H1 (cell line): Measurements from ENCODE around the gene RABEP2. TPM values are rescaled to one million over a fixed set of nuclear protein-coding genes. Genes with fewer than 3 reads are reported as not detected.

Experiments used
- CTCF ChIA-PET: fragments of 300-600 bp; sonication (Branson Sonifier 250); formaldehyde crosslinking; loops from one replicate; lab custom pipeline; 2021; ENCODE audit not compliant: partially characterized antibody; lab: Charles Lee
- POLR2A ChIA-PET: fragments of 300-600 bp; sonication (Branson Sonifier 250); formaldehyde crosslinking; loops from one replicate; lab custom pipeline; 2021; ENCODE audit warnings: inconsistent platforms; ENCODE audit not compliant: partially characterized antibody; lab: Charles Lee
- DNase-seq, 2 experiments: peaks; one replicate each; pipeline versions ENCODE4 v3.0.0 to v3.0.0-alpha.2; 2010 to 2022; ENCODE audit warnings: low spot score in 2 of 2, low read depth in 1 of 2, mixed read lengths in 1 of 2
- FAIRE-seq: peaks from 2 replicates; lab custom pipeline; 2011; peaks lifted over from hg19 to GRCh38; lab: Jason Lieb, UNC
- H2AFZ ChIP-seq: 2 replicates; pipeline ENCODE4 v1.8.1; 2012; ENCODE audit warnings: low read length, inconsistent platforms
- H2AK5ac ChIP-seq: 2 replicates; pipeline ENCODE4 v1.6.1; 2013; ENCODE audit warnings: low read depth, low read length
- H2BK120ac ChIP-seq: replicated peaks from 2 replicates; pipeline ENCODE3; 2013; ENCODE audit warnings: low read depth, low read length, inconsistent platforms
- H2BK12ac ChIP-seq: 2 replicates; pipeline ENCODE4 v1.6.1; 2013; ENCODE audit warnings: low read depth, low read length
- H2BK15ac ChIP-seq: 2 replicates; pipeline ENCODE4 v1.6.1; 2013; ENCODE audit warnings: low read length
- H2BK20ac ChIP-seq: 2 replicates; pipeline ENCODE4 v1.6.1; 2013; ENCODE audit warnings: low read length
- H2BK5ac ChIP-seq: 2 replicates; pipeline ENCODE4 v1.6.1; 2013; ENCODE audit warnings: low read depth, low read length
- H3K14ac ChIP-seq: 2 replicates; pipeline ENCODE4 v1.6.1; 2013; ENCODE audit warnings: inconsistent platforms; ENCODE audit not compliant: insufficient read length
- H3K18ac ChIP-seq: 2 replicates; pipeline ENCODE4 v1.6.1; 2013; ENCODE audit warnings: low read length; ENCODE audit errors: extremely low read depth
- H3K23ac ChIP-seq: 2 replicates; pipeline ENCODE4 v1.6.1; 2013; ENCODE audit warnings: inconsistent platforms; ENCODE audit not compliant: insufficient read length
- H3K23me2 ChIP-seq: 2 replicates; pipeline ENCODE4 v1.6.1; 2013; ENCODE audit warnings: low read depth, low read length
- H3K27ac ChIP-seq: 2 replicates; pipeline ENCODE4 v1.6.1; 2011; ENCODE audit warnings: low read depth, low read length, inconsistent platforms
- H3K27me3 ChIP-seq, 4 experiments: replicated peaks in 1 of 4; 1 replicate in 1 of 4; 2 replicates in 3 of 4; pipeline versions ENCODE4 v1.6.1 to v1.8.1; 2011 to 2013; ENCODE audit warnings: low read length in 3 of 4, mild to moderate bottlenecking in 3 of 4, inconsistent platforms in 2 of 4, mixed read lengths in 2 of 4, moderate library complexity in 1 of 4; ENCODE audit not compliant: control insufficient read depth in 3 of 4, insufficient read depth in 3 of 4; ENCODE audit errors: extremely low read depth in 1 of 4
- H3K36me3 ChIP-seq, 4 experiments: 2 replicates each; pipeline versions ENCODE4 v1.6.1 to v1.8.1; 2011 to 2013; ENCODE audit warnings: mild to moderate bottlenecking in 4 of 4, low read length in 3 of 4, moderate library complexity in 2 of 4, control low read depth in 1 of 4, inconsistent platforms in 1 of 4; ENCODE audit not compliant: insufficient read depth in 4 of 4, control insufficient read depth in 2 of 4
- H3K4ac ChIP-seq: replicated peaks from 2 replicates; pipeline ENCODE3; 2013; ENCODE audit warnings: low read length, low read depth, mixed read lengths, inconsistent platforms; ENCODE audit not compliant: insufficient read length
- H3K4me1 ChIP-seq, 4 experiments: replicated peaks in 1 of 4; 1 replicate in 1 of 4; 2 replicates in 3 of 4; pipeline versions ENCODE4 v1.6.1 to v1.8.1; 2011 to 2013; ENCODE audit warnings: low read length in 3 of 4, inconsistent platforms in 2 of 4, mixed read lengths in 1 of 4; ENCODE audit not compliant: insufficient read depth in 4 of 4, control insufficient read depth in 3 of 4
- H3K4me2 ChIP-seq, 2 experiments: 2 replicates each; pipeline versions ENCODE4 v1.6.1 to v1.8.1; 2011 to 2013; ENCODE audit warnings: low read depth in 2 of 2, low read length in 2 of 2, control low read depth in 1 of 2, inconsistent platforms in 1 of 2, mild to moderate bottlenecking in 1 of 2; ENCODE audit not compliant: insufficient read depth in 1 of 2
- H3K4me3 ChIP-seq, 4 experiments: fragments of 200-600, 300-600 bp in 1 of 4; sonication (generic), shearing (Covaris generic), sonication (Bioruptor Twin) in 1 of 4; 2 replicates each; pipeline versions ENCODE4 v1.5.1 to v1.8.1; 2011 to 2016; ENCODE audit warnings: low read length in 4 of 4, low read depth in 3 of 4, control low read depth in 2 of 4, inconsistent platforms in 2 of 4, mild to moderate bottlenecking in 2 of 4, mixed read lengths in 1 of 4, moderate library complexity in 1 of 4; ENCODE audit not compliant: insufficient read depth in 2 of 4; ENCODE audit errors: extremely low read depth in 1 of 4
- H3K56ac ChIP-seq: replicated peaks from 2 replicates; pipeline ENCODE3; 2013; ENCODE audit warnings: low read depth, mild to moderate bottlenecking, mixed read lengths, low read length, inconsistent platforms; ENCODE audit not compliant: insufficient read length
- H3K79me1 ChIP-seq: 2 replicates; pipeline ENCODE4 v1.6.1; 2013; ENCODE audit warnings: low read depth, low read length, control low read depth
- H3K79me2 ChIP-seq, 2 experiments: 2 replicates each; pipeline versions ENCODE4 v1.6.1 to v1.8.1; 2012 to 2013; ENCODE audit warnings: low read length in 2 of 2, mild to moderate bottlenecking in 2 of 2, inconsistent platforms in 1 of 2; ENCODE audit not compliant: insufficient read depth in 2 of 2, control insufficient read depth in 1 of 2
- H3K9ac ChIP-seq, 4 experiments: replicated peaks in 1 of 4; 1 replicate in 1 of 4; 2 replicates in 3 of 4; pipeline versions ENCODE4 v1.6.1 to v1.8.1; 2011 to 2013; ENCODE audit warnings: low read depth in 3 of 4, low read length in 3 of 4, control low read depth in 2 of 4, mild to moderate bottlenecking in 2 of 4, moderate library complexity in 2 of 4, inconsistent platforms in 1 of 4; ENCODE audit errors: extremely low read depth in 1 of 4
- H3K9me3 ChIP-seq, 2 experiments: 2 replicates each; pipeline versions ENCODE4 v1.6.1 to v1.8.1; 2012 to 2013; ENCODE audit warnings: mild to moderate bottlenecking in 2 of 2, moderate library complexity in 2 of 2, control low read depth in 1 of 2, inconsistent platforms in 1 of 2, low read depth in 1 of 2, low read length in 1 of 2, mixed read lengths in 1 of 2; ENCODE audit not compliant: insufficient read depth in 2 of 2
- H4K20me1 ChIP-seq, 2 experiments: replicated peaks in 1 of 2; 2 replicates each; pipeline versions ENCODE3 to v1.8.1; 2011 to 2013; ENCODE audit warnings: inconsistent platforms in 2 of 2, low read length in 2 of 2, mild to moderate bottlenecking in 1 of 2; ENCODE audit not compliant: insufficient read depth in 2 of 2, control insufficient read depth in 1 of 2
- H4K5ac ChIP-seq: 2 replicates; pipeline ENCODE4 v1.6.1; 2013; ENCODE audit warnings: low read length, low read depth, mixed read lengths, inconsistent platforms; ENCODE audit not compliant: insufficient read length
- H4K8ac ChIP-seq: 2 replicates; pipeline ENCODE4 v1.8.0; 2013; ENCODE audit warnings: mild to moderate bottlenecking, moderate library complexity, low read length, inconsistent platforms; ENCODE audit not compliant: insufficient read depth; ENCODE audit errors: extremely low read depth
- H4K91ac ChIP-seq: replicated peaks from 2 replicates; pipeline ENCODE3; 2013; ENCODE audit warnings: low read length, mixed read lengths, inconsistent platforms; ENCODE audit not compliant: insufficient read length
- EP300 ChIP-seq, 2 experiments: IDR thresholded peaks; 1 replicate in 1 of 2; 2 replicates in 1 of 2; pipeline ENCODE4 v1.6.1; 2011 to 2012; ENCODE audit warnings: low read depth in 2 of 2, low read length in 2 of 2, mild to moderate bottlenecking in 2 of 2, borderline replicate concordance in 1 of 2, inconsistent platforms in 1 of 2, moderate library complexity in 1 of 2
- KDM4A ChIP-seq: IDR thresholded peaks from one replicate; pipeline ENCODE4 v1.7.1; 2012; ENCODE audit warnings: low read depth, mild to moderate bottlenecking, moderate library complexity, low read length, inconsistent platforms; ENCODE audit not compliant: severe bottlenecking
- NRF1 ChIP-seq: IDR thresholded peaks from 2 replicates; pipeline ENCODE4 v1.6.1; 2011; ENCODE audit warnings: mild to moderate bottlenecking, low read depth, low read length, improper control_type of control experiment
- POLR2A ChIP-seq, 2 experiments: IDR thresholded peaks; 1 replicate in 1 of 2; 2 replicates in 1 of 2; pipeline ENCODE4 v1.6.1; 2011; ENCODE audit warnings: low read depth in 2 of 2, low read length in 2 of 2, mild to moderate bottlenecking in 2 of 2; ENCODE audit errors: control extremely low read depth in 1 of 2
- POLR2AphosphoS5 ChIP-seq: IDR thresholded peaks from 2 replicates; pipeline ENCODE4 v1.6.1; 2011; ENCODE audit warnings: low read depth, low read length
- RAD21 ChIP-seq, 2 experiments: IDR thresholded peaks in 1 of 2; conservative IDR thresholded peaks in 1 of 2; 2 replicates each; pipeline ENCODE4 v1.6.1; 2011; ENCODE audit warnings: low read depth in 2 of 2, low read length in 2 of 2, improper control_type of control experiment in 1 of 2, inconsistent platforms in 1 of 2, mild to moderate bottlenecking in 1 of 2, moderate library complexity in 1 of 2
- RBBP5 ChIP-seq: IDR thresholded peaks from 2 replicates; pipeline ENCODE4 v1.7.1; 2012; ENCODE audit warnings: low read depth, mild to moderate bottlenecking, inconsistent platforms, low read length, moderate library complexity, borderline replicate concordance
- RFX5 ChIP-seq: IDR thresholded peaks from 2 replicates; pipeline ENCODE4 v1.6.1; 2011; ENCODE audit warnings: low read depth, low read length, improper control_type of control experiment, borderline replicate concordance
- SIN3A ChIP-seq, 2 experiments: IDR thresholded peaks in 1 of 2; conservative IDR thresholded peaks in 1 of 2; 2 replicates each; pipeline ENCODE4 v1.6.1; 2011 to 2012; ENCODE audit warnings: low read length in 2 of 2, improper control_type of control experiment in 1 of 2, low read depth in 1 of 2, mild to moderate bottlenecking in 1 of 2
- WGBS, 2 experiments: shearing (Covaris generic) in 1 of 2; methylation state at CpG; one replicate each; pipeline versions ENCODE4 v1.1.6 to v1.1.7; 2013 to 2015; ENCODE audit warnings: low lambda C conversion rate in 2 of 2, mixed read lengths in 2 of 2, inconsistent platforms in 1 of 2, low coverage in 1 of 2, missing lambda C conversion rate in 1 of 2; ENCODE audit not compliant: insufficient replicate concordance in 2 of 2, insufficient coverage in 1 of 2, insufficient read length in 1 of 2; ENCODE audit errors: extremely low coverage in 1 of 2, missing lambda C conversion rate in 1 of 2; 5-methylcytosine and 5-hydroxymethylcytosine counted together
- polyA plus RNA-seq, 7 experiments: library from polyadenylated mRNA; depleted of rRNA in 3 of 7; stranded (reverse) in 5 of 7; unstranded in 2 of 7; fragments of >200 nt in 5 of 7; fragments of 200-250 nt in 2 of 7; gene quantifications; 1 replicate in 5 of 7; 2 replicates in 1 of 7; 4 replicates in 1 of 7; pipeline versions ENCODE4 v1.2.1 to v1.2.3, GENCODE V29; 2011 to 2013; ENCODE audit warnings: missing spikeins in 2 of 7, mixed read lengths in 2 of 7
- total RNA-seq: library from RNA; stranded (reverse); fragmentation: NEBNext Ultra II Directional; extraction: Animal tissue kit (Norgen Biotek cat#: 25700); gene quantifications from 2 replicates; pipeline ENCODE4 v1.2.1, GENCODE V29; 2021

Gene RABEP2
- total and polyA plus RNA-seq, 2 of the 8 experiments (the other 6 are each of a cell fraction or from before 2014, with no cell fraction given): 10.4 to 14.9 TPM

DNA sequence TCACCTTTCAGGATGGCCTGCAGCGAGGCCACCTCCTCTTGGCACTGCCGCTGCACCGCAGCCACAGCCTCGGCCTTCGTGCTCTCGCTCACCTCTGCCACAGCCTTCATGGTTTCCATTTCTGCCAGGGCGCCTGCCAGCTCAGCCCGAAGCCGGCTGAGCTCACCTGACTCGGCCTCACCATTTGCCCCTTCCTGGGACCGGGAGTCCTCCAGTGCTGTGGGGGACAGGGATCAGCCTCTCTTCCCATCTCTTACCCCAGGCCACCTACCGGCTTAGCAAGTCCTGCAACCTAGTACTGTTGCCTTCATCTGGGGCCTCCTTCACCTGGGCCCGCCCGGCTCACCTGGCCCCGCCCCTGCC, 658 bp downstream of the RABEP2 start:
- peak overlapping the region; percentile 58 to 80 (median 76) for H3K4me3 ChIP-seq
- POLR2A ChIA-PET: interaction anchor here (0.8 to 3.8 kb wide), 12 partner anchors 8 to 61 kb away, joined by 3 to 23 read pairs (median 6); partner anchors contain the start of genes ATP2A1, CD19, NFATC2IP and SH2B1
- FAIRE-seq: no peak
- peak; percentile 22 to 33; a peak in 3 of 4 replicates for TF ChIP-seq RAD21 (IDR thresholded peaks at IDR 0.05 in 1 of 2, conservative IDR thresholded peaks at IDR 0.05 in 1 of 2; ENCODE audit: low read depth in 2 of 2, low read length in 2 of 2)
- 0 out of 2 replicates have a peak, but pooled peaks have one; percentile 3 for TF ChIP-seq NRF1
- 0 out of 3 replicates have a peak, but pooled peaks of 1 of the 2 experiments have one; percentile 25 for TF ChIP-seq POLR2A (IDR thresholded peaks at IDR 0.05; ENCODE audit: control extremely low read depth in 1 of 2, low read depth in 2 of 2, low read length in 2 of 2)
- TF ChIP-seq RFX5: no peak
- 0 out of 2 replicates have a peak, but pooled peaks have one; percentile 44 for TF ChIP-seq RBBP5
- 0 out of 3 replicates have a peak, but pooled peaks of 1 of the 2 experiments have one; percentile 10 for TF ChIP-seq EP300 (IDR thresholded peaks at IDR 0.05; ENCODE audit: borderline replicate concordance in 1 of 2, low read depth in 2 of 2, low read length in 2 of 2)
- peak; percentile 68 for TF ChIP-seq POLR2AphosphoS5
- peak; percentile 35 for TF ChIP-seq KDM4A
- no peak; a peak in 1 of 4 replicates for TF ChIP-seq SIN3A (conservative IDR thresholded peaks at IDR 0.05 in 1 of 2, IDR thresholded peaks at IDR 0.05 in 1 of 2; ENCODE audit: low read depth in 1 of 2, low read length in 2 of 2)

More for the DNA sequence above, 658 bp downstream of the RABEP2 start:
- Histone ChIP-seq H3K23ac (no peak overlapping the region), H4K5ac (peak overlapping the region; percentile 67), H2BK20ac (no peak overlapping the region), H3K9ac (peak overlapping the region in 3 of 4 experiments; percentile 32 to 49 (median 49); a peak in 5 of 7 replicates), H3K27ac (peak overlapping the region; percentile 50; the same call in 1 of the 2 replicates), H3K79me2 (no peaks in the 10 kb centered on the region), H3K79me1 (no peaks in the 10 kb centered on the region), H2BK5ac (peak overlapping the region; percentile 92; the same call in 1 of the 2 replicates), H2AFZ (peak overlapping the region; percentile 71), H3K36me3 (peaks cover 0 to 3% (median 0%) of the 10 kb centered on the region in 4 experiments; a peak in 3 of 8 replicates), H3K23me2 (peaks cover 13% of the 10 kb centered on the region), H3K18ac (peak overlapping the region; percentile 15), H2BK15ac (peak overlapping the region; percentile 98; the same call in 1 of the 2 replicates), H3K9me3 (no peaks in the 10 kb centered on the region), H2AK5ac (no peak overlapping the region), H3K56ac (peak overlapping the region; percentile 8), H2BK120ac (no peak overlapping the region), H3K14ac (no peak overlapping the region), H2BK12ac (no peak overlapping the region; the same call in 1 of the 2 replicates), H3K4me1 (peaks cover 0 to 6% (median 0%) of the 10 kb centered on the region in 4 experiments; a peak in 3 of 7 replicates), H4K8ac (peak overlapping the region; percentile 19; the same call in 1 of the 2 replicates), H3K27me3 (no peaks in the 10 kb centered on the region), H3K4ac (peak overlapping the region; percentile 59), H4K91ac (peak overlapping the region; percentile 34), H4K20me1 (no peaks in the 10 kb centered on the region), H3K4me2 (peak overlapping the region; percentile 80 to 96)
- no peak for DNase-seq
- 3% methylated on average over 14 of the region's 15 CpGs; no CpG with 5 or more reads in 1 of the 2 experiments for WGBS, 2 experiments
- CTCF ChIA-PET: interaction anchor here (0.6 to 3.9 kb wide), 15 partner anchors 8 to 77 kb away, joined by 3 to 31 read pairs (median 4); no protein-coding TSS in a partner anchor
